WTC11 (cell line): ENCODE measurements around the gene CFAP20DC. TPM values are rescaled to one million over a fixed set of nuclear protein-coding genes. Genes with fewer than 3 reads are reported as not detected.
"Not testable (repeated sequence)": the region's sequence is repeated elsewhere in the genome, so short reads cannot be mapped to it uniquely, and the experiment has no call there.

Experiments used
- ATAC-seq: fragments of 200-7000 bp; cut with Tn5 transposase; 2 replicates; pipeline ENCODE4 v1.10.0; 2021; ENCODE audit warnings: mild to moderate bottlenecking, moderate library complexity
- CTCF ChIA-PET: fragments of 300-600 bp; sonication (Branson Sonifier 250); formaldehyde crosslinking; loops from one replicate; lab custom pipeline; 2021; ENCODE audit warnings: antibody characterized with exemption; lab: Charles Lee
- POLR2A ChIA-PET: fragments of 350-600 bp; sonication (Branson Sonifier 250); formaldehyde crosslinking; loops from one replicate; lab custom pipeline; 2021; ENCODE audit warnings: antibody characterized with exemption; lab: Charles Lee
- DNase-seq: peaks from one replicate; pipeline ENCODE4 v3.0.0; 2021; ENCODE audit warnings: low spot score
- H3K27ac Mint-ChIP-seq: 2 replicates; pipeline ENCODE4 v1.8.0; 2021; ENCODE audit warnings: mixed read lengths
- H3K27me3 Mint-ChIP-seq: 2 replicates; pipeline ENCODE4 v1.8.0; 2021; ENCODE audit warnings: low read depth, mild to moderate bottlenecking, moderate library complexity, mixed read lengths
- H3K36me3 Mint-ChIP-seq: 2 replicates; pipeline ENCODE4 v1.8.0; 2021; ENCODE audit warnings: mixed read lengths
- H3K4me1 Mint-ChIP-seq: 2 replicates; pipeline ENCODE4 v1.8.0; 2022; ENCODE audit warnings: mixed read lengths
- H3K4me3 Mint-ChIP-seq: 2 replicates; pipeline ENCODE4 v1.8.0; 2021; ENCODE audit warnings: mild to moderate bottlenecking, moderate library complexity, mixed read lengths
- H3K9me3 Mint-ChIP-seq: 2 replicates; pipeline ENCODE4 v1.8.0; 2021; ENCODE audit warnings: mixed read lengths
- ELF4 ChIP-seq: sonication (generic); formaldehyde crosslinking; IDR thresholded peaks from 2 replicates; pipeline ENCODE4 v1.8.1; 2022; ENCODE audit warnings: low read depth, mild to moderate bottlenecking, moderate library complexity, missing genetic modification reagents
- EMX1 ChIP-seq: fragments of 250-450 bp; sonication (Bioruptor Pico); IDR thresholded peaks from 2 replicates; pipeline ENCODE4 v1.8.0; 2021; ENCODE audit warnings: mild to moderate bottlenecking
- HMGA2 ChIP-seq: fragments of 250-450 bp; sonication (Bioruptor Pico); IDR thresholded peaks from 2 replicates; pipeline ENCODE4 v1.4.0; 2021; ENCODE audit warnings: mild to moderate bottlenecking, moderate library complexity
- PREB ChIP-seq: sonication (generic); formaldehyde crosslinking; IDR thresholded peaks from 2 replicates; pipeline ENCODE4 v1.8.1; 2022; ENCODE audit warnings: mild to moderate bottlenecking, missing genetic modification reagents, moderate library complexity, borderline replicate concordance
- PRRX2 ChIP-seq: fragments of 250-450 bp; sonication (Bioruptor Pico); IDR thresholded peaks from 2 replicates; pipeline ENCODE4 v1.8.0; 2021; ENCODE audit warnings: mild to moderate bottlenecking
- SP1 ChIP-seq: sonication (generic); formaldehyde crosslinking; conservative IDR thresholded peaks from 2 replicates; pipeline ENCODE4 v1.8.1; 2022; ENCODE audit warnings: missing genetic modification reagents
- TEAD1 ChIP-seq: sonication (generic); formaldehyde crosslinking; IDR thresholded peaks from 2 replicates; pipeline ENCODE4 v1.8.0; 2022; ENCODE audit warnings: mild to moderate bottlenecking, missing genetic modification reagents
- ZNF317 ChIP-seq: sonication (generic); formaldehyde crosslinking; IDR thresholded peaks from 2 replicates; pipeline ENCODE4 v1.8.1; 2023; ENCODE audit warnings: low read depth, mild to moderate bottlenecking, moderate library complexity, missing genetic modification reagents, borderline replicate concordance
- ZNF423 ChIP-seq: fragments of 250-450 bp; sonication (Bioruptor Pico); IDR thresholded peaks from 2 replicates; pipeline ENCODE4 v2.1.2; 2022; ENCODE audit warnings: mild to moderate bottlenecking, moderate library complexity
- total RNA-seq: library from RNA; stranded (reverse); gene quantifications from 3 replicates; pipeline ENCODE4 v1.2.3, GENCODE V29; 2021
- TF ChIP-seq, protein P1 (sequence below): fragments of 200-600 bp; IDR thresholded peaks from 2 replicates; pipeline ENCODE4 v1.8.0; 2022; ENCODE audit warnings: antibody characterized with exemption
- TF ChIP-seq, protein P2 (sequence below): fragments of 250-450 bp; sonication (Bioruptor Pico); IDR thresholded peaks from 2 replicates; pipeline ENCODE4 v1.9.0; 2021; ENCODE audit warnings: mild to moderate bottlenecking, borderline replicate concordance
- TF ChIP-seq, protein P3 (sequence below): sonication (generic); formaldehyde crosslinking; IDR thresholded peaks from 2 replicates; pipeline ENCODE4 v1.8.0; 2022; ENCODE audit warnings: mild to moderate bottlenecking, missing genetic modification reagents
- TF ChIP-seq, protein P4 (sequence below): sonication (generic); formaldehyde crosslinking; IDR thresholded peaks from 2 replicates; pipeline ENCODE4 v1.8.1; 2022; ENCODE audit warnings: mild to moderate bottlenecking, moderate library complexity, missing genetic modification reagents
- TF ChIP-seq, protein P5 (sequence below): fragments of 250-450 bp; sonication (Bioruptor Pico); IDR thresholded peaks from 2 replicates; pipeline ENCODE4 v2.1.2; 2022; ENCODE audit warnings: mild to moderate bottlenecking, moderate library complexity

Gene CFAP20DC
- total RNA-seq, 1 experiment from 2014 or later, result 4.9 TPM

GRCh38 chr3:59052803-59053411, 3.1 kb upstream of the CFAP20DC start:
- TF ChIP-seq, protein P1, sequence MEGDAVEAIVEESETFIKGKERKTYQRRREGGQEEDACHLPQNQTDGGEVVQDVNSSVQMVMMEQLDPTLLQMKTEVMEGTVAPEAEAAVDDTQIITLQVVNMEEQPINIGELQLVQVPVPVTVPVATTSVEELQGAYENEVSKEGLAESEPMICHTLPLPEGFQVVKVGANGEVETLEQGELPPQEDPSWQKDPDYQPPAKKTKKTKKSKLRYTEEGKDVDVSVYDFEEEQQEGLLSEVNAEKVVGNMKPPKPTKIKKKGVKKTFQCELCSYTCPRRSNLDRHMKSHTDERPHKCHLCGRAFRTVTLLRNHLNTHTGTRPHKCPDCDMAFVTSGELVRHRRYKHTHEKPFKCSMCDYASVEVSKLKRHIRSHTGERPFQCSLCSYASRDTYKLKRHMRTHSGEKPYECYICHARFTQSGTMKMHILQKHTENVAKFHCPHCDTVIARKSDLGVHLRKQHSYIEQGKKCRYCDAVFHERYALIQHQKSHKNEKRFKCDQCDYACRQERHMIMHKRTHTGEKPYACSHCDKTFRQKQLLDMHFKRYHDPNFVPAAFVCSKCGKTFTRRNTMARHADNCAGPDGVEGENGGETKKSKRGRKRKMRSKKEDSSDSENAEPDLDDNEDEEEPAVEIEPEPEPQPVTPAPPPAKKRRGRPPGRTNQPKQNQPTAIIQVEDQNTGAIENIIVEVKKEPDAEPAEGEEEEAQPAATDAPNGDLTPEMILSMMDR, result 0 out of 2 replicates have a peak, but pooled peaks have one; percentile 42
- TF ChIP-seq, protein P2, sequence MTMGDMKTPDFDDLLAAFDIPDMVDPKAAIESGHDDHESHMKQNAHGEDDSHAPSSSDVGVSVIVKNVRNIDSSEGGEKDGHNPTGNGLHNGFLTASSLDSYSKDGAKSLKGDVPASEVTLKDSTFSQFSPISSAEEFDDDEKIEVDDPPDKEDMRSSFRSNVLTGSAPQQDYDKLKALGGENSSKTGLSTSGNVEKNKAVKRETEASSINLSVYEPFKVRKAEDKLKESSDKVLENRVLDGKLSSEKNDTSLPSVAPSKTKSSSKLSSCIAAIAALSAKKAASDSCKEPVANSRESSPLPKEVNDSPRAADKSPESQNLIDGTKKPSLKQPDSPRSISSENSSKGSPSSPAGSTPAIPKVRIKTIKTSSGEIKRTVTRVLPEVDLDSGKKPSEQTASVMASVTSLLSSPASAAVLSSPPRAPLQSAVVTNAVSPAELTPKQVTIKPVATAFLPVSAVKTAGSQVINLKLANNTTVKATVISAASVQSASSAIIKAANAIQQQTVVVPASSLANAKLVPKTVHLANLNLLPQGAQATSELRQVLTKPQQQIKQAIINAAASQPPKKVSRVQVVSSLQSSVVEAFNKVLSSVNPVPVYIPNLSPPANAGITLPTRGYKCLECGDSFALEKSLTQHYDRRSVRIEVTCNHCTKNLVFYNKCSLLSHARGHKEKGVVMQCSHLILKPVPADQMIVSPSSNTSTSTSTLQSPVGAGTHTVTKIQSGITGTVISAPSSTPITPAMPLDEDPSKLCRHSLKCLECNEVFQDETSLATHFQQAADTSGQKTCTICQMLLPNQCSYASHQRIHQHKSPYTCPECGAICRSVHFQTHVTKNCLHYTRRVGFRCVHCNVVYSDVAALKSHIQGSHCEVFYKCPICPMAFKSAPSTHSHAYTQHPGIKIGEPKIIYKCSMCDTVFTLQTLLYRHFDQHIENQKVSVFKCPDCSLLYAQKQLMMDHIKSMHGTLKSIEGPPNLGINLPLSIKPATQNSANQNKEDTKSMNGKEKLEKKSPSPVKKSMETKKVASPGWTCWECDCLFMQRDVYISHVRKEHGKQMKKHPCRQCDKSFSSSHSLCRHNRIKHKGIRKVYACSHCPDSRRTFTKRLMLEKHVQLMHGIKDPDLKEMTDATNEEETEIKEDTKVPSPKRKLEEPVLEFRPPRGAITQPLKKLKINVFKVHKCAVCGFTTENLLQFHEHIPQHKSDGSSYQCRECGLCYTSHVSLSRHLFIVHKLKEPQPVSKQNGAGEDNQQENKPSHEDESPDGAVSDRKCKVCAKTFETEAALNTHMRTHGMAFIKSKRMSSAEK (CRISPR knock-in tag), result no peak
- Mint-ChIP-seq H3K36me3 (0 out of 2 replicates have a peak, but pooled peaks cover 2% of the 10 kb centered on the region), H3K27me3 (peaks cover 4% of the 10 kb centered on the region; the same call in 1 of the 2 replicates), H3K4me3 (no peak overlapping the region), H3K27ac (no peak overlapping the region), H3K4me1 (peaks cover 16% of the 10 kb centered on the region), H3K9me3 (no peaks in the 10 kb centered on the region)
- POLR2A ChIA-PET, result no interaction called here
- ATAC-seq (no peak), DNase-seq (no peak)
- CTCF ChIA-PET, result interaction anchor here (0.7 to 2.3 kb wide), 22 partner anchors 10 to 412 kb away, joined by 3 to 14 read pairs (median 4); no protein-coding TSS in a partner anchor

DNA sequence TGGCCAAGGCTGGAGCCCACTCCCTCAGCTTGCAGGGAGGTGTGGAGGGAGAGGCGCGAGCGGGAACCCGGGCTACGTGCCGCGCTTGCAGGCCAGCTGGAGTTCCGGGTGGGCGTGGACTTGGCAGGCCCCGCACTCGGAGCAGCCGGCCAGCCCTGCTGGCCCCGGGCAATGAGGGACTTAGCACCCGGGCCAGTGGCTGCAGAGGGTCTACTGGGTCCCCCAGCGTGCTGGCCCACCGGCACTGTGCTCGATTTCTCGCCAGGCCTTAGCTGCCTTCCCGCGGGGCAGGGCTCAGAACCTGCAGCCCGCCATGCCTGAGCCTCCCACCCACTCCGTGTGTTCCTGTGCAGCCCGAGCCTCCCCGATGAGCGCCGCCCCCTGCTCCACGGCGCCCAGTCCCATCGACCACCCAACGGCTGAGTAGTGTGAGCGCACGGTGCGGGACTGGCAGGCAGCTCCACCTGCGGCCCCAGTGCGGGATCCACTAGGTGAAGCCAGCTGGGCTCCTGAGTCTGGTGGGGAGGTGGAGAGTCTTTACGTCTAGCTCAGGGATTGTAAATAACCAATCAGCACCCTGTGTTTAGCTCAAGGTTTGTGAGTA, 1.1 kb upstream of the CFAP20DC start:
- not testable (repeated sequence) for DNase-seq, H3K27ac Mint-ChIP-seq, ATAC-seq, H3K9me3 Mint-ChIP-seq, H3K27me3 Mint-ChIP-seq, H3K4me3 Mint-ChIP-seq, H3K36me3 Mint-ChIP-seq
- ChIA-PET POLR2A (interaction anchor here (0.7 kb wide), 1 partner anchor 478 kb away, joined by 3 read pairs; no protein-coding TSS in a partner anchor), CTCF (interaction anchor here (2.3 kb wide), 1 partner anchor 227 kb away, joined by 14 read pairs; no protein-coding TSS in a partner anchor)
- peaks cover 25% of the 10 kb centered on the region for H3K4me1 Mint-ChIP-seq

DNA sequence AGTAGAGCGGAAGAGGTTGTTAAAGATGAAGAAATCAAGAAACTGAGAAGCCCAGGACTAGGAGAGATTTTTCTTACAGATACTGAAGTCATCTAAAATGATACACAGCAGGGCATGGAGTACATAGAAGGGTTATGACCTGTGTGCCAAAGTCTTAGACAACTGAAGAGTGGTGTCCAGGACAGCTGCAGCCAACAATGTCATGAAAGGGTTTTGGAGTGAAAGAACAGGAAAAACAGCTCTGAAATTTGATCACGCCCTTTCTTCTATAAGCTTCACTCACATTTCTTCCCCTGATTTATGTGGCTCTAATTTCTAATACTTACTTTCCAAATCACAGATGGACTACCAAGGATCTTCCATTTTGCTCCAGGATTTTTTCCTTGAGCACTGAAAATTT, 3.0 kb downstream of the CFAP20DC start:
- TF ChIP-seq, protein P3, sequence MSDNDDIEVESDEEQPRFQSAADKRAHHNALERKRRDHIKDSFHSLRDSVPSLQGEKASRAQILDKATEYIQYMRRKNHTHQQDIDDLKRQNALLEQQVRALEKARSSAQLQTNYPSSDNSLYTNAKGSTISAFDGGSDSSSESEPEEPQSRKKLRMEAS, result no peak
- TF ChIP-seq ELF4 (CRISPR knock-in tag) (no peak), ZNF423 (CRISPR knock-in tag) (no peak), HMGA2 (CRISPR knock-in tag) (no peak), PREB (CRISPR knock-in tag) (no peak), ZNF317 (CRISPR knock-in tag) (no peak), PRRX2 (no peak), SP1 (no peak), EMX1 (CRISPR knock-in tag) (no peak), TEAD1 (CRISPR knock-in tag) (no peak)
- TF ChIP-seq, protein P4, sequence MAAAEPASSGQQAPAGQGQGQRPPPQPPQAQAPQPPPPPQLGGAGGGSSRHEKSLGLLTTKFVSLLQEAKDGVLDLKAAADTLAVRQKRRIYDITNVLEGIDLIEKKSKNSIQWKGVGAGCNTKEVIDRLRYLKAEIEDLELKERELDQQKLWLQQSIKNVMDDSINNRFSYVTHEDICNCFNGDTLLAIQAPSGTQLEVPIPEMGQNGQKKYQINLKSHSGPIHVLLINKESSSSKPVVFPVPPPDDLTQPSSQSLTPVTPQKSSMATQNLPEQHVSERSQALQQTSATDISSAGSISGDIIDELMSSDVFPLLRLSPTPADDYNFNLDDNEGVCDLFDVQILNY, result no peak
- TF ChIP-seq, protein P5, sequence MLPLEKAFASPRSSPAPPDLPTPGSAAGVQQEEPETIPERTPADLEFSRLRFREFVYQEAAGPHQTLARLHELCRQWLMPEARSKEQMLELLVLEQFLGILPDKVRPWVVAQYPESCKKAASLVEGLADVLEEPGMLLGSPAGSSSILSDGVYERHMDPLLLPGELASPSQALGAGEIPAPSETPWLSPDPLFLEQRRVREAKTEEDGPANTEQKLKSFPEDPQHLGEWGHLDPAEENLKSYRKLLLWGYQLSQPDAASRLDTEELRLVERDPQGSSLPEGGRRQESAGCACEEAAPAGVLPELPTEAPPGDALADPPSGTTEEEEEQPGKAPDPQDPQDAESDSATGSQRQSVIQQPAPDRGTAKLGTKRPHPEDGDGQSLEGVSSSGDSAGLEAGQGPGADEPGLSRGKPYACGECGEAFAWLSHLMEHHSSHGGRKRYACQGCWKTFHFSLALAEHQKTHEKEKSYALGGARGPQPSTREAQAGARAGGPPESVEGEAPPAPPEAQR, result no peak
- CTCF ChIA-PET, result no interaction called here
- Mint-ChIP-seq H3K4me3 (no peak overlapping the region), H3K27ac (no peak overlapping the region), H3K9me3 (no peaks in the 10 kb centered on the region), H3K27me3 (peaks cover 4% of the 10 kb centered on the region; the same call in 1 of the 2 replicates), H3K36me3 (0 out of 2 replicates have a peak, but pooled peaks cover 2% of the 10 kb centered on the region), H3K4me1 (peaks cover 25% of the 10 kb centered on the region)
- ATAC-seq, result no peak
- POLR2A ChIA-PET, result no interaction called here
- DNase-seq, result no peak
